Measurements from ENCODE around the gene LGMN.

LGMN gene

DNA sequence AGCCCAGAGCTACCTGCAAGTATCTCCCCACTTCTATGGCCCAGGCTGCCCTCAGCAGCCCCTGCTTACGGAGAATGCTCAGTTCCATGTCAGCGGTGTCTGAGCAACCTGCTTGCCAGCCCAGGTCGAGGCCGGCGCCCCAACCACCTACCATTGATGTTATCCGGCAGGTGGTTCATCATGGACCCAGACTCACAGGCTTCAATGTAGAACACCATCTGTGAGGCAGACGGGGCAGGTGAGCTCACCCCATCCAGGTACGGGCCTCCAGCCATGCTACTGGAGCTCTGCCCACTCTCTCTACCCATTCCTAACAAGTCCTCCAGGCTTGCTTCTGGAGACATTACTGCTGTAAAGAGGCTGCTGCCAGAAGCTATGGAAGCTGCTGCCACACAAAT is 35.8 kb downstream of the LGMN start:
- Histone ChIP-seq H3K4me3 (ENCODE audit: insufficient read length, low read depth) (no peak overlapping the region), H3K27me3 (ENCODE audit: insufficient read depth, insufficient read length) (no peaks in the 10 kb centered on the region), H3K9ac (ENCODE audit: insufficient read length, low read depth) (no peak overlapping the region), H3K4me1 (ENCODE audit: insufficient read depth, insufficient read length) (peaks cover 3% of the 10 kb centered on the region), H3K9me3 (ENCODE audit: insufficient read depth, low read length) (no peaks in the 10 kb centered on the region), H3K36me3 (ENCODE audit: insufficient read depth, insufficient read length, low read length) (peaks cover 63% of the 10 kb centered on the region)
- DNase-seq (ENCODE audit: low read depth, low spot score): no peak
- TF ChIP-seq ZNF274 (IDR thresholded peaks at IDR 0.05; ENCODE audit: low read depth, low read length) (no peak), YY1 (IDR thresholded peaks at IDR 0.05; ENCODE audit: insufficient read depth, insufficient read length) (no peak), SUZ12 (IDR thresholded peaks at IDR 0.05; ENCODE audit: extremely low read depth, insufficient read depth, insufficient read length) (no peak)

DNA sequence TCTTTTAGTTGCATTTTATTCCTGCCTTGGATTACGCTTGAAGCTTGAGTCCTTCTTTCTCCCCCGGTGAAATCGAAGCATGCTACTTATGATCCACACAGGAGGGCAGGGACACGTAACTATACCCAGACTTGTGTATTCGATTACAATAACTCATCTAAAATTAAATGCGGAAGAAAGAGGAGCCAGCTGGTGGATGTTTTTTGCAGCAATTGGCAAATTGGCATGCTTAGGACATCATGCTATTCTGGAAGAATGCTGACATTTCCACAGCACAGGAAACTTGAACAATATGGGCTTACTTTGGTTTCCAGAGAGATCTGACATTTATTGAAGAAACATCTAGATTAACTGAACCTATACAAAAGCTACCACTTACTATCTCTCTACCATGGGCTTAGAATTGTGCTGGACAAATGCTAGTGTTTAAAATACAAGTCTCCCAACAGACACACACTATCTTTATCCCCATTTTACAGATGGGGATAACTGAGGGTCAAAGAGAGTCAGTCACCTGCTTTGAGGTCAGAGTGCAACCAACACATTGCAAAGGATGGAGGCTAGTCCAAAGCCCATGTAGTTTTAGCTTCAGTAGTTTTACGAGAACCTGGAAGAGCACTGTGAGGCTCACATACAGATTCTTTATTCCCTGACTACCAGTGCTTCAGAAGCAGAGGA is 36.3 kb downstream of the LGMN start:
- no peaks in the 10 kb centered on the region for H3K27me3 ChIP-seq (ENCODE audit: insufficient read depth, insufficient read length)
- H3K9me3 ChIP-seq (ENCODE audit: insufficient read depth, low read length): no peaks in the 10 kb centered on the region
- no peak overlapping the region for H3K9ac ChIP-seq (ENCODE audit: insufficient read length, low read depth)
- peaks cover 63% of the 10 kb centered on the region for H3K36me3 ChIP-seq (ENCODE audit: insufficient read depth, insufficient read length, low read length)
- no peak for TF ChIP-seq SUZ12 (IDR thresholded peaks at IDR 0.05; ENCODE audit: extremely low read depth, insufficient read depth, insufficient read length)
- no peak for TF ChIP-seq YY1 (IDR thresholded peaks at IDR 0.05; ENCODE audit: insufficient read depth, insufficient read length)
- TF ChIP-seq ZNF274 (IDR thresholded peaks at IDR 0.05; ENCODE audit: low read depth, low read length): no peak
- no peak for DNase-seq (ENCODE audit: low read depth, low spot score)
- H3K4me3 ChIP-seq (ENCODE audit: insufficient read length, low read depth): no peak overlapping the region
- H3K4me1 ChIP-seq (ENCODE audit: insufficient read depth, insufficient read length): peaks cover 3% of the 10 kb centered on the region

DNA sequence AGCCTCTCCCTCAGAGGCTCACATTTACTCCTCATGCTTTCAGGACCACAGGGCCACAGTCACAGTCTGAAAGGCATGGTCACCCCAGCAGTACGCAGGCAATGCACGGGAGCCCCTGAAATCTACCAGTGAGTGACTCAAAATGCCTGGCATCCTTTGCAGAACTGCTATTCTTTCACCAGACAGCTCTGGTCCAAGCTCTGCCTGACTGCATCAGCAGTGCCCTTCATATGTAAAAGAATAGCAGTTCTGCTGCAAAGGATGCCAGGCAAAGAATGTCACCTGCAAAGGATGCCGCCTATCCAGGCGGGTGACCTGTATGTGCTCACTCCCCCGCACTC is 38.5 kb downstream of the LGMN start:
- no peak for DNase-seq (ENCODE audit: low read depth, low spot score)
- no peaks in the 10 kb centered on the region for H3K27me3 ChIP-seq (ENCODE audit: insufficient read depth, insufficient read length)
- TF ChIP-seq SUZ12 (IDR thresholded peaks at IDR 0.05; ENCODE audit: extremely low read depth, insufficient read depth, insufficient read length) (no peak), ZNF274 (IDR thresholded peaks at IDR 0.05; ENCODE audit: low read depth, low read length) (no peak), YY1 (IDR thresholded peaks at IDR 0.05; ENCODE audit: insufficient read depth, insufficient read length) (no peak)
- H3K9ac ChIP-seq (ENCODE audit: insufficient read length, low read depth): no peak overlapping the region
- H3K4me3 ChIP-seq (ENCODE audit: insufficient read length, low read depth): no peak overlapping the region
- peaks cover 67% of the 10 kb centered on the region for H3K36me3 ChIP-seq (ENCODE audit: insufficient read depth, insufficient read length, low read length)
- no peaks in the 10 kb centered on the region for H3K9me3 ChIP-seq (ENCODE audit: insufficient read depth, low read length)
- H3K4me1 ChIP-seq (ENCODE audit: insufficient read depth, insufficient read length): peaks cover 3% of the 10 kb centered on the region

DNA sequence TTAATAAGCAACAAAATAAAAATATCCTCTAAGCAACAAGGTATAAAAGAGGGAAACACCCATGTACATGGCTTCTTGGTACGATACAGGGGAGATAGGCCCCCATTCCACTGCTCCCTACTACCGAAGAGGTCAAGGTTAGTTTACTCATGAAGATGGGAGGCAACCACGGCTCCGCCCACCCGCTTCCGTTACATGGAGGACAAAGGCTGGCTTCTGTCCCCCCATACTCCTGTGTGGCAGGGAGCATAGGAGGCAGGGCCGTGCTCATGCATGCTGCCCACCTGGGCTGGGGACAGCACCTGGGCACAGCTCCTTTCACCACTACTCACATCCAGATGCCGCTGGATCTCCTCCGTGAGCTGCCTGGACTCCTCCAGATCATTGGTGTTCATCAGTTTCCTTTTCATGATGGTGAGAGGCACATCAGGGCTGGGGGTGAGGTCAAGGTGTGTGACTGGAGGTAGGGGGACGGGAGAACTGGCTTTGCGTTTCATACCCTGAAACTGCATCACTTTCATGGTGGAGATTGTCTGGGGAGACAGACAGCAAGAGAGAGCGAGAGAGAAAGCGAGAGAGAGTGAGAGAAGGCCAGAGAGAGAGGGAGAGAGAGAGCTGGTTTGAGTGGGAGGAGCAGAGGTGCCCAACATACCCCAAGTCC is 39.0 kb downstream of the LGMN start:
- H3K4me1 ChIP-seq (ENCODE audit: insufficient read depth, insufficient read length): peaks cover 3% of the 10 kb centered on the region
- DNase-seq (ENCODE audit: low read depth, low spot score): no peak
- no peaks in the 10 kb centered on the region for H3K27me3 ChIP-seq (ENCODE audit: insufficient read depth, insufficient read length)
- no peak overlapping the region for H3K4me3 ChIP-seq (ENCODE audit: insufficient read length, low read depth)
- TF ChIP-seq ZNF274 (IDR thresholded peaks at IDR 0.05; ENCODE audit: low read depth, low read length): no peak
- no peak for TF ChIP-seq YY1 (IDR thresholded peaks at IDR 0.05; ENCODE audit: insufficient read depth, insufficient read length)
- TF ChIP-seq SUZ12 (IDR thresholded peaks at IDR 0.05; ENCODE audit: extremely low read depth, insufficient read depth, insufficient read length): no peak
- peaks cover 70% of the 10 kb centered on the region for H3K36me3 ChIP-seq (ENCODE audit: insufficient read depth, insufficient read length, low read length)
- H3K9ac ChIP-seq (ENCODE audit: insufficient read length, low read depth): no peak overlapping the region
- no peaks in the 10 kb centered on the region for H3K9me3 ChIP-seq (ENCODE audit: insufficient read depth, low read length)

DNA sequence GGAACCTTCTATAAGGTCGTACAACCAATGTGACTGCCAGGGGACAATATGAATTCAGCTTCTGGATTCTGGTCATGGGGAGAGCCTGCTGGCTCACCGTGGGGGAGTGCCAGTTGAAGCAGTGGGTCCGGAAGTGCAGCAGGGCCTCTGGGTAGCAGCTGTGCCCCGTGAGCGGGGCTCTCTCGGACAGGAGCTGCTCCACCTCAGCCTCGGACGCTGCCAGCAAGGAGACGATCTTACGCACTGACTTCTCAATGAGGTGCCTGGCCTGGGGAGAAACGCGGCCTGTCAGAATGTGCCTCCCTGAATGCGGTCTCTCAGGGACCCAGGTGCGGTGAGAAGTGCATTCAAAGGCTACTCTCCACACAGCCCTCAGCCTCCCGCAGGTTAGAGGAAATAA is 42.0 kb downstream of the LGMN start:
- Histone ChIP-seq H3K4me3 (ENCODE audit: insufficient read length, low read depth) (no peak overlapping the region), H3K4me1 (ENCODE audit: insufficient read depth, insufficient read length) (peaks cover 3% of the 10 kb centered on the region), H3K27me3 (ENCODE audit: insufficient read depth, insufficient read length) (no peaks in the 10 kb centered on the region), H3K36me3 (ENCODE audit: insufficient read depth, insufficient read length, low read length) (peaks cover 64% of the 10 kb centered on the region), H3K9me3 (ENCODE audit: insufficient read depth, low read length) (no peaks in the 10 kb centered on the region), H3K9ac (ENCODE audit: insufficient read length, low read depth) (no peak overlapping the region)
- no peak for DNase-seq (ENCODE audit: low read depth, low spot score)
- TF ChIP-seq YY1 (IDR thresholded peaks at IDR 0.05; ENCODE audit: insufficient read depth, insufficient read length): no peak
- TF ChIP-seq SUZ12 (IDR thresholded peaks at IDR 0.05; ENCODE audit: extremely low read depth, insufficient read depth, insufficient read length): no peak
- no peak for TF ChIP-seq ZNF274 (IDR thresholded peaks at IDR 0.05; ENCODE audit: low read depth, low read length)

DNA sequence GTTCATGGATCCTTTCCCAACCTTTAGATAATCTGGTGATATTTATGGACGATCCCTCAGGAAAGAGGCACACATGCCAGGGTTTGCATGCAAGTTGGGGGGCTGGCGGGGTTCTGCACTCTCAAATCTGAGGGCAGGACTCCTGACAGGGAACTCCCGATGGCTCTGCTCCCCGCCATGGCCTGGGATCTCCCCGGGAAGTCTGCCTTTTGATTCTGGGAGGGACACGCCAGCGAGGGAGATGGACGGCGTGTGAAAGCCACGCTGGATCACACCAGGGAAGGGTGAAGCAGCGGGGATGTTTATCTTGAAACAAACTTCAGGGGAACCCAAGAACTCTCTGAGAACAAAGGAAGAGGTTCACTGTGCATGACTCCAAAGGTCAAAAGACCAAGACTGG is 43.6 kb downstream of the LGMN start:
- Histone ChIP-seq H3K9ac (ENCODE audit: insufficient read length, low read depth) (no peak overlapping the region), H3K9me3 (ENCODE audit: insufficient read depth, low read length) (no peaks in the 10 kb centered on the region), H3K4me1 (ENCODE audit: insufficient read depth, insufficient read length) (peaks cover 3% of the 10 kb centered on the region), H3K36me3 (ENCODE audit: insufficient read depth, insufficient read length, low read length) (peaks cover 49% of the 10 kb centered on the region), H3K4me3 (ENCODE audit: insufficient read length, low read depth) (no peak overlapping the region), H3K27me3 (ENCODE audit: insufficient read depth, insufficient read length) (no peaks in the 10 kb centered on the region)
- DNase-seq (ENCODE audit: low read depth, low spot score): no peak
- no peak for TF ChIP-seq ZNF274 (IDR thresholded peaks at IDR 0.05; ENCODE audit: low read depth, low read length)
- TF ChIP-seq SUZ12 (IDR thresholded peaks at IDR 0.05; ENCODE audit: extremely low read depth, insufficient read depth, insufficient read length): no peak
- TF ChIP-seq YY1 (IDR thresholded peaks at IDR 0.05; ENCODE audit: insufficient read depth, insufficient read length): no peak

DNA sequence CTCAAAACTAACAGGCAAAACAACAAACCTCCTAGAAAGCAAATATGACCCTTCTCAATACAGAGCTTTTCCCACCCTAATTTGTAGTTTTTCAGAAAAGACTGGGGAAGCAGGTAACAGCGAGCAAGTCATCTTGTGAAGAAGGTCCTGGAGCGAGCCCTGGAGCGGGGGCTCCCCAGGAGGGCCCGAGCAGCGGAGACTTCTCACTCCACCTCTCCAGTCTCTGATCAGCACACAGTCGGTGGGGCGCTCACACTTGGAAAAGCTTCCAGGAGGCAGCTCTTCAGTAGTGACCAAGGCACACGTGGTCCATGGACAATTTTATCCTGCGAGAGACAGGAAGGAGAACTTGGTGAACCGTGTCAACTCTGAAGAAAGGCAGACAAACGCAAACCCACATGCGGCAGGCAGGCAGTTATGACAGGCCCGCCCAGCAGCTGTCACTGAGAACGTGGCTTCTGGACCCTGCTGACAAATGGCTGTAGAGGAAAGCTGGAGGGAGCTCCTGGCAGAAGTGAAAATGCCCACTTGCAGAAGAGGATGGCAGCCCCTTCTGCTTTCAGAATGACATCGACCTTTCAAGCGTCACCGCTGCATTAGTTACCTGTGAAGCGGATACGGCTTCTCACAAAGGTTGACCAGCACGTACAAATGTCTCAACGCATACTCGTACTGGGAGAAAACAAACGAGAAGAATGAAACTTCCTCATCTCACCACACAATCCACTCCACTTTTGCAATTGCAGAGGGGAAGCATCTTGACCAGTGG is 44.2 kb downstream of the LGMN start:
- Histone ChIP-seq H3K4me1 (ENCODE audit: insufficient read depth, insufficient read length) (peaks cover under 1% of the 10 kb centered on the region), H3K9me3 (ENCODE audit: insufficient read depth, low read length) (no peaks in the 10 kb centered on the region), H3K27me3 (ENCODE audit: insufficient read depth, insufficient read length) (no peaks in the 10 kb centered on the region), H3K36me3 (ENCODE audit: insufficient read depth, insufficient read length, low read length) (peaks cover 43% of the 10 kb centered on the region), H3K9ac (ENCODE audit: insufficient read length, low read depth) (no peak overlapping the region), H3K4me3 (ENCODE audit: insufficient read length, low read depth) (no peak overlapping the region)
- TF ChIP-seq SUZ12 (IDR thresholded peaks at IDR 0.05; ENCODE audit: extremely low read depth, insufficient read depth, insufficient read length) (no peak), ZNF274 (IDR thresholded peaks at IDR 0.05; ENCODE audit: low read depth, low read length) (no peak)
- DNase-seq (ENCODE audit: low read depth, low spot score): no peak

Measured in NT2/D1 (cell line).